OCI-LY7 (cell line): Measurements from ENCODE around the gene ORMDL1.

ENCODE experiments used
- EZH2phosphoT487 ChIP-seq: fragments of 200-600 bp; sonication (generic); IDR thresholded peaks from 2 replicates; pipeline ENCODE4 v1.6.1; 2018; ENCODE audit warnings: low read depth, borderline replicate concordance, mild to moderate bottlenecking, mixed run types, antibody characterized with exemption, low read length, moderate library complexity, mixed read lengths
- TF ChIP-seq, protein P1 (sequence below): fragments of 200-600 bp; sonication (generic); conservative IDR thresholded peaks from 2 replicates; pipeline ENCODE4 v1.5.1; 2014; ENCODE audit warnings: mild to moderate bottlenecking, antibody characterized with exemption, low read length, moderate library complexity, mixed read lengths

DNA sequence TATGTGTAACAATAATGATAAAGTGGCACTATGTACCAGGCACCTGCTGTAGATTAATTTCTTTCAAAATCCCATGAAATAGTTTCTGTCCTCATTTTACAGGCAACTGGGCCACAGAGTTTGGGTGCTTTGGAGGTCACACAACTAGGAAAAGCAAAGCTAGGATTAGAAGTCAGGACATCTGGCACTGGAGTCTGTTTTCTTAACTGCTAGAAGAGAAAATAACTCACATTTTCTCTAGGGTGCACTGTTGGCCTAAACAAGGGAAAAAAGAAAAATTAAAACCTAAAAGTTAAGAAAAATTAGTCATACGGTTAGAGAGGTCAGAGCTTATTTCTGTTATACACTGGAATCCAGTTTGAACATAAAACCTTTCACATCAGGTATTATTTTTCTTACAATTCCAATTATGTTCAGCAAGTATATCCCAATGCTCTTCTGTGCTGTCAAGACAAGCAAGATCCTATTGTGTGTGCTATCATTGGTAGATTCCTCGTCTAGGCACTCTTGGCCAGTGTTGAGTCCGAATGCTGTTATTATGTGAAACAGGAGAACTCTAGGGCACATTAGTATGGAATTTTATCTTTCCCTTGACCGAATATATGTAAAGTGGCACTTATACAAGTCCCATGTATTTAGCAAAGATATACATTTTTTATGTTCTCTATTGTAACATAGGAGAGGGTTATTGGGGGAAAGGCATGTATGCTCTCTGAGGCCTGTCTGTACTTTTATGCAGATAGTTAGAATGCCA is 20.1 kb downstream of the ORMDL1 start:
- no peak for TF ChIP-seq EZH2phosphoT487
- TF ChIP-seq, protein P1, sequence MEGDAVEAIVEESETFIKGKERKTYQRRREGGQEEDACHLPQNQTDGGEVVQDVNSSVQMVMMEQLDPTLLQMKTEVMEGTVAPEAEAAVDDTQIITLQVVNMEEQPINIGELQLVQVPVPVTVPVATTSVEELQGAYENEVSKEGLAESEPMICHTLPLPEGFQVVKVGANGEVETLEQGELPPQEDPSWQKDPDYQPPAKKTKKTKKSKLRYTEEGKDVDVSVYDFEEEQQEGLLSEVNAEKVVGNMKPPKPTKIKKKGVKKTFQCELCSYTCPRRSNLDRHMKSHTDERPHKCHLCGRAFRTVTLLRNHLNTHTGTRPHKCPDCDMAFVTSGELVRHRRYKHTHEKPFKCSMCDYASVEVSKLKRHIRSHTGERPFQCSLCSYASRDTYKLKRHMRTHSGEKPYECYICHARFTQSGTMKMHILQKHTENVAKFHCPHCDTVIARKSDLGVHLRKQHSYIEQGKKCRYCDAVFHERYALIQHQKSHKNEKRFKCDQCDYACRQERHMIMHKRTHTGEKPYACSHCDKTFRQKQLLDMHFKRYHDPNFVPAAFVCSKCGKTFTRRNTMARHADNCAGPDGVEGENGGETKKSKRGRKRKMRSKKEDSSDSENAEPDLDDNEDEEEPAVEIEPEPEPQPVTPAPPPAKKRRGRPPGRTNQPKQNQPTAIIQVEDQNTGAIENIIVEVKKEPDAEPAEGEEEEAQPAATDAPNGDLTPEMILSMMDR = peak; percentile 56
